ENCODE measurements around the gene LRRC9. TPM values are rescaled to one million over a fixed set of nuclear protein-coding genes. Genes with fewer than 3 reads are reported as not detected.

LRRC9 gene
- total and polyA plus RNA-seq, 10 of the 15 experiments (the other 5 are each of a cell fraction or from before 2014, with no cell fraction given), result not detected

DNA sequence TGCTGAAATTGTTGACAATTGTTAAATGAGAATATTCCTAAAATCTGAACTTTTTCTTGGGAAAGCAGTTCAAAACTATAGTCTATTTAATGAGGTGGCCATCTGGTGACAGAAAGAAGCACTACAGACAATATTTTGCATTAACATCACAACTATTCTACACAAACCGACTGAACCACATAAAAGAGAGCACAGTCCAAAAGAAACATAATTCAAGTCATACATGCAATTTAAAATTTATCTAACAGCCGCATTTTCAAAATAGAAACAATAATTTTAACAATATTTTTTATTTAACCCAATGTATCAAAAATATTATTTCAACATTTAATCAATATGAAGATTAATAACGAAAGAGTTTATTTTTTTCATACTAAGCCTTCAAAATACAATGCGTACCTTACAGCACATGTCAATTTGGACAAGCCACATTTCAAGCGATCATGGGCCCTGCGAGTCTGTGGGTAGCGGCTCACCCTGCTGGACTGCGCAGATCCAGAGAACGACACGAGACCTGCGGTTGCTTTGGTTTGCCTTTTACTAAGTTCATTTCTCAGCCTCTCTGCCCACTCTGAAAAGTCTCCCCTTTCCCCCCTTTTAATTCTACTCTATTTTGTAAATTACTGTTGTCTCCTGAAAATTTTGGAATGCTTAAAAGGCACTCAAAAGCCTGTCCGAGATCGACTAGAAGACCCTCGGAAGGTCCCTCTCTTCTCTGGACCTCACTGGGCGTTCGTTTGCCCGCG lies 947 bp upstream of the LRRC9 start (continued):
- TF ChIP-seq, protein P1, sequence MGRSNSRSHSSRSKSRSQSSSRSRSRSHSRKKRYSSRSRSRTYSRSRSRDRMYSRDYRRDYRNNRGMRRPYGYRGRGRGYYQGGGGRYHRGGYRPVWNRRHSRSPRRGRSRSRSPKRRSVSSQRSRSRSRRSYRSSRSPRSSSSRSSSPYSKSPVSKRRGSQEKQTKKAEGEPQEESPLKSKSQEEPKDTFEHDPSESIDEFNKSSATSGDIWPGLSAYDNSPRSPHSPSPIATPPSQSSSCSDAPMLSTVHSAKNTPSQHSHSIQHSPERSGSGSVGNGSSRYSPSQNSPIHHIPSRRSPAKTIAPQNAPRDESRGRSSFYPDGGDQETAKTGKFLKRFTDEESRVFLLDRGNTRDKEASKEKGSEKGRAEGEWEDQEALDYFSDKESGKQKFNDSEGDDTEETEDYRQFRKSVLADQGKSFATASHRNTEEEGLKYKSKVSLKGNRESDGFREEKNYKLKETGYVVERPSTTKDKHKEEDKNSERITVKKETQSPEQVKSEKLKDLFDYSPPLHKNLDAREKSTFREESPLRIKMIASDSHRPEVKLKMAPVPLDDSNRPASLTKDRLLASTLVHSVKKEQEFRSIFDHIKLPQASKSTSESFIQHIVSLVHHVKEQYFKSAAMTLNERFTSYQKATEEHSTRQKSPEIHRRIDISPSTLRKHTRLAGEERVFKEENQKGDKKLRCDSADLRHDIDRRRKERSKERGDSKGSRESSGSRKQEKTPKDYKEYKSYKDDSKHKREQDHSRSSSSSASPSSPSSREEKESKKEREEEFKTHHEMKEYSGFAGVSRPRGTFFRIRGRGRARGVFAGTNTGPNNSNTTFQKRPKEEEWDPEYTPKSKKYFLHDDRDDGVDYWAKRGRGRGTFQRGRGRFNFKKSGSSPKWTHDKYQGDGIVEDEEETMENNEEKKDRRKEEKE (IDR thresholded peaks at IDR 0.05), result no peak
- TF ChIP-seq BCL11A (IDR thresholded peaks at IDR 0.05; ENCODE audit: low read depth, low read length), result no peak
- no peak for TF ChIP-seq IRF4 (IDR thresholded peaks at IDR 0.05; ENCODE audit: low read depth, low read length)
- no peak for TF ChIP-seq YY1 (IDR thresholded peaks at IDR 0.05; ENCODE audit: low read depth, low read length)

DNA sequence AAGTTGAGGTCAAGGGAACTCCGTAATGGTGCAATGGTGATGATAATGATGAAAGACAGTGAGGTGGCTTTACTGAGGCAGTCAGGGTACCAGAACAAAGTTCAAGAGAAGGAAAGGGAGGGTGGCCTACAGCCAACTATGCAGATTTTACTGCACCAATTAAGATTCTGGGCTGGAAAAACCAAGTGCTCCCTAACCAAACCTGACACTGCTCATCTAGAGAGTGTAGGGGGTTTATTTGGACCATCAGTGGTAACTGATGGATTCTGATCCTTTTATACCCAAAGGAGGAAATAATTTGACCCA lies 387 bp downstream of the LRRC9 start:
- Histone ChIP-seq H3K27me3 (replicated peaks in 1 of 2; ENCODE audit: control insufficient read depth in 2 of 2, insufficient read depth in 2 of 2, low read length in 1 of 2) (peaks cover 0 to 5% of the 10 kb centered on the region in 2 experiments; a peak in 2 of 4 replicates), H3K36me3 (ENCODE audit: control insufficient read depth in 2 of 2, insufficient read depth in 2 of 2, low read length in 1 of 2) (no peaks in the 10 kb centered on the region), H3K4me2 (ENCODE audit: control insufficient read depth, insufficient read depth) (no peak overlapping the region), H4K20me1 (ENCODE audit: control insufficient read depth, insufficient read depth) (no peaks in the 10 kb centered on the region), H3K9ac (ENCODE audit: control insufficient read depth, insufficient read depth, low read length) (no peak overlapping the region), H3K9me3 (replicated peaks; ENCODE audit: control insufficient read depth, insufficient read depth, low read length) (no peaks in the 10 kb centered on the region; the same call in 2 of the 3 replicates), H3K27ac (ENCODE audit: control insufficient read depth, insufficient read depth) (no peak overlapping the region), H3K4me3 (no peak overlapping the region), H3K79me2 (ENCODE audit: control insufficient read depth, insufficient read depth, low read length) (no peaks in the 10 kb centered on the region), H3K4me1 (ENCODE audit: control insufficient read depth, insufficient read depth, low read length) (peaks cover 3% of the 10 kb centered on the region; the same call in 1 of the 2 replicates), H2AFZ (ENCODE audit: control insufficient read depth, low read depth, low read length) (no peak overlapping the region)
- BruUV-seq (replicated peaks), result no TSS peak
- RAD21 ChIA-PET (ENCODE audit: unreplicated experiment), result no interaction called here
- DNase-seq (ENCODE audit: low read depth, low spot score) (no peak), FAIRE-seq (no peak), ATAC-seq (no peak; the same call in 2 of the 3 replicates)
- in situ Hi-C loops (cut with MboI) (no loop called here), intact Hi-C loops (cut with micrococcal nuclease; ENCODE audit: unreplicated experiment) (loop anchor here (5.0 kb wide), 1 partner anchor 47 kb away; no protein-coding TSS in a partner anchor)
- POLR2A ChIA-PET, result no interaction called here
- 100% methylated on average over 1 of the region's 1 CpG for WGBS (ENCODE audit: insufficient coverage, insufficient replicate concordance, low lambda C conversion rate, missing lambda C conversion rate)
- CTCF ChIA-PET, result no interaction called here
- SMC1A ChIA-PET (ENCODE audit: uncharacterized antibody, unreplicated experiment), result no interaction called here
- TF ChIP-seq, protein P2, sequence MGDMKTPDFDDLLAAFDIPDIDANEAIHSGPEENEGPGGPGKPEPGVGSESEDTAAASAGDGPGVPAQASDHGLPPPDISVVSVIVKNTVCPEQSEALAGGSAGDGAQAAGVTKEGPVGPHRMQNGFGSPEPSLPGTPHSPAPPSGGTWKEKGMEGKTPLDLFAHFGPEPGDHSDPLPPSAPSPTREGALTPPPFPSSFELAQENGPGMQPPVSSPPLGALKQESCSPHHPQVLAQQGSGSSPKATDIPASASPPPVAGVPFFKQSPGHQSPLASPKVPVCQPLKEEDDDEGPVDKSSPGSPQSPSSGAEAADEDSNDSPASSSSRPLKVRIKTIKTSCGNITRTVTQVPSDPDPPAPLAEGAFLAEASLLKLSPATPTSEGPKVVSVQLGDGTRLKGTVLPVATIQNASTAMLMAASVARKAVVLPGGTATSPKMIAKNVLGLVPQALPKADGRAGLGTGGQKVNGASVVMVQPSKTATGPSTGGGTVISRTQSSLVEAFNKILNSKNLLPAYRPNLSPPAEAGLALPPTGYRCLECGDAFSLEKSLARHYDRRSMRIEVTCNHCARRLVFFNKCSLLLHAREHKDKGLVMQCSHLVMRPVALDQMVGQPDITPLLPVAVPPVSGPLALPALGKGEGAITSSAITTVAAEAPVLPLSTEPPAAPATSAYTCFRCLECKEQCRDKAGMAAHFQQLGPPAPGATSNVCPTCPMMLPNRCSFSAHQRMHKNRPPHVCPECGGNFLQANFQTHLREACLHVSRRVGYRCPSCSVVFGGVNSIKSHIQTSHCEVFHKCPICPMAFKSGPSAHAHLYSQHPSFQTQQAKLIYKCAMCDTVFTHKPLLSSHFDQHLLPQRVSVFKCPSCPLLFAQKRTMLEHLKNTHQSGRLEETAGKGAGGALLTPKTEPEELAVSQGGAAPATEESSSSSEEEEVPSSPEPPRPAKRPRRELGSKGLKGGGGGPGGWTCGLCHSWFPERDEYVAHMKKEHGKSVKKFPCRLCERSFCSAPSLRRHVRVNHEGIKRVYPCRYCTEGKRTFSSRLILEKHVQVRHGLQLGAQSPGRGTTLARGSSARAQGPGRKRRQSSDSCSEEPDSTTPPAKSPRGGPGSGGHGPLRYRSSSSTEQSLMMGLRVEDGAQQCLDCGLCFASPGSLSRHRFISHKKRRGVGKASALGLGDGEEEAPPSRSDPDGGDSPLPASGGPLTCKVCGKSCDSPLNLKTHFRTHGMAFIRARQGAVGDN (IDR thresholded peaks at IDR 0.05), result no peak
- TF ChIP-seq FOXM1 (IDR thresholded peaks at IDR 0.05; ENCODE audit: low read depth, low read length) (no peak), MXI1 (IDR thresholded peaks at IDR 0.05; ENCODE audit: low read depth, low read length) (no peak), SREBF1 (IDR thresholded peaks at IDR 0.05; ENCODE audit: low read length) (no peak), POLR2AphosphoS2 (IDR thresholded peaks at IDR 0.05; ENCODE audit: low read depth, low read length) (no peak), STAT1 (conservative IDR thresholded peaks at IDR 0.05) (no peak), GABPA (IDR thresholded peaks at IDR 0.05; ENCODE audit: low read depth) (no peak), SIX5 (IDR thresholded peaks at IDR 0.05; ENCODE audit: low read depth, low read length, severe bottlenecking) (no peak)
- TF ChIP-seq, protein P3, sequence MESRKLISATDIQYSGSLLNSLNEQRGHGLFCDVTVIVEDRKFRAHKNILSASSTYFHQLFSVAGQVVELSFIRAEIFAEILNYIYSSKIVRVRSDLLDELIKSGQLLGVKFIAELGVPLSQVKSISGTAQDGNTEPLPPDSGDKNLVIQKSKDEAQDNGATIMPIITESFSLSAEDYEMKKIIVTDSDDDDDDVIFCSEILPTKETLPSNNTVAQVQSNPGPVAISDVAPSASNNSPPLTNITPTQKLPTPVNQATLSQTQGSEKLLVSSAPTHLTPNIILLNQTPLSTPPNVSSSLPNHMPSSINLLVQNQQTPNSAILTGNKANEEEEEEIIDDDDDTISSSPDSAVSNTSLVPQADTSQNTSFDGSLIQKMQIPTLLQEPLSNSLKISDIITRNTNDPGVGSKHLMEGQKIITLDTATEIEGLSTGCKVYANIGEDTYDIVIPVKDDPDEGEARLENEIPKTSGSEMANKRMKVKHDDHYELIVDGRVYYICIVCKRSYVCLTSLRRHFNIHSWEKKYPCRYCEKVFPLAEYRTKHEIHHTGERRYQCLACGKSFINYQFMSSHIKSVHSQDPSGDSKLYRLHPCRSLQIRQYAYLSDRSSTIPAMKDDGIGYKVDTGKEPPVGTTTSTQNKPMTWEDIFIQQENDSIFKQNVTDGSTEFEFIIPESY (IDR thresholded peaks at IDR 0.05), result no peak
